ENCODE results near the gene RCN2.

Gene RCN2

DNA sequence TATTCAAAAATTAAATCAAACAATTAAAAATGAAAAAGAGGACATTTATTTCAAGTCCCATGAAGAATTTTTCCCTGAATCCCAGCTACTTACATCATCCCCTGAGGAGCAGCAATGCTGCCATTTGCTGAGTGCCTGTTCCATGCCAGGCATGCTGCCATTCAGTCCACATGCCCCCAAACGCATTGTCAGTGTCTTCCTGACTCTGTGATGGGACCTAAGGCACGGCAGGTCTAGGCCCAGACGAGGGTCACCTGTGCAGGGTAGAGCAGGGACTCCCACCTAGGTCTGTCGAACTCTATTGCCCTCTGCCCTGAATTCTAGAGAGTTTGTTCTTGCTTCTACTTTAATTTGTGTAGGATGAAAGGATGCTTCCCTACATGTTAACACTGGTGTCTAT is 70.4 kb downstream of the RCN2 start:
- Mint-ChIP-seq H3K4me1 (peaks cover 97% of the 10 kb centered on the region), H3K27me3 (no peaks in the 10 kb centered on the region), H3K27ac (peak overlapping the region; percentile 98), H3K4me3 (peak overlapping the region; percentile 42), H3K36me3 (ENCODE audit: low read depth) (peaks cover 59% of the 10 kb centered on the region), H3K9me3 (peaks cover 9% of the 10 kb centered on the region)
- DNase-seq (no peak), ATAC-seq (no peak)

DNA sequence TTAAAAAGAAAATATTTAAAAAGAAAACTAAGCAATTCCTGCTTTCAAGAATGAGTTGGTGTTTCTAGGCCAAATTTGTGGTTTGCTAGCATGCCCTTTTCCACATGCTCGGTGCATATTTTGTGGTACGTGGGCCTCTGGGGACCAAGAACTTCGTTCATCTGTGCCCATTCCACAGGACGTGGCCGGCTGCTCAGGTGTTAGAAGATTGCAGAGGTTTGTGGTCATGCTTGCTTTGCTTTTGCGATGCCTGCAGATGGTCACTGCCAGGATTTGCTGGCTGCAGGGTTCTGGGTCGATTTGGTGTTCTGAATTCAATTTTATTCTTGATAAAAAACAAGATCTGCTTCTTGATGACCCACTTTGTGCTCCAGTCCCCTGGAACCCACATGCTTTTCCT is 70.9 kb downstream of the RCN2 start:
- peak overlapping the region; percentile 78 for H3K4me3 Mint-ChIP-seq
- no peak for ATAC-seq
- H3K9me3 Mint-ChIP-seq: peaks cover 9% of the 10 kb centered on the region
- peaks cover 96% of the 10 kb centered on the region for H3K4me1 Mint-ChIP-seq
- DNase-seq: peak; percentile 48
- no peaks in the 10 kb centered on the region for H3K27me3 Mint-ChIP-seq
- peaks cover 61% of the 10 kb centered on the region for H3K36me3 Mint-ChIP-seq (ENCODE audit: low read depth)
- peak overlapping the region; percentile 98 for H3K27ac Mint-ChIP-seq

DNA sequence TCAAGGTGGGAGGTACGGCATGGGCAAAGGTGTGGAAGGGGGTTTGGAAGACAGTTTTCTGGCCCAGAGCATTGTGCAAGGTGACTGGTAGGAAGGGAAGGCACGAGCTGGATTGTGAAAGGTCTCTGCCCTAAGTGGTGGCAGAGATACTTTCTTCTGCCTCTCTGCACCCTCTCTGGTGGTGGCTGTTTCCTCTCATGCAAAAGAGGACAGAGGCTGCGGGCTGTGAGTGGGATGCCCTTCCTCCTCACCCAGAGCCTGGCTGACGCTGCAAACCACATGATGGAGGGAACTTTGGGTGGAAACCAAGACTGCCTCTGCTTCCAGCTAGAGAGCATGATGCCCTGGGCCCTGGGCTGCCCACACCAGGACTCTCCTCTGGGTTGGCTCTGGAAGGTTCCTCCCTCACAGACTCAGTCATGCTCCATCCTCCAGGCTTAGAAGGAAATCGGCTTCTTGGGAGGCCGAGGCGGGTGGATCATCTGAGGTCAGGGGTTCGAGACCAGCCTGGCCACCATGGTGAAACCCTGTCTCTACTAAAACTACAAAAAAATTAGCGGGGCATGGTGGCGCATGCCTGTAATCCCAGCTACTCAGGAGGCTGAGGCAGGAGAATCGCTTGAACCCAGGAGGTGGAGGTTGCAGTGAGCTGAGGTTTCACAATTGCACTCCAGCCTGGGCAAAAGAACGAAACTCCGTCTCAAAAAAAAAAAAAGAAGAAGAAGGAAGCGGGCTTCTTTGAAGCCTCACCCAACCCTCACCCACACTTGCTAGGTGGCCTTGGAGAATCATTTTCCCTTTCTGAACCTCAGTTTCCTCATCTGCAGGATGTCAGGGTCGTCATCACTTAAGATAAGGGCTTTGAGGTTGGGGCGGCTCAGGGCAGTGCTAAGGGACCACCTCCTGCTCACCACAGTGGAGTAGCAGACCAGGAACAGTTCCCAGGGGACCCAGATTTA is 71.7 kb downstream of the RCN2 start:
- Mint-ChIP-seq H3K4me1 (peaks cover 91% of the 10 kb centered on the region), H3K27me3 (no peaks in the 10 kb centered on the region), H3K36me3 (ENCODE audit: low read depth) (peaks cover 58% of the 10 kb centered on the region), H3K27ac (peak overlapping the region; percentile 98), H3K4me3 (peak overlapping the region; percentile 78), H3K9me3 (peaks cover 9% of the 10 kb centered on the region)
- ATAC-seq (peak; percentile 91), DNase-seq (peak; percentile 81)
